Measurements from ENCODE around the gene ZNF497. TPM values are rescaled to one million over a fixed set of nuclear protein-coding genes. Genes with fewer than 3 reads are reported as not detected.

Gene ZNF497
- total RNA-seq, 2 experiments from 2014 or later: 0.98 to 1.4 TPM

DNA sequence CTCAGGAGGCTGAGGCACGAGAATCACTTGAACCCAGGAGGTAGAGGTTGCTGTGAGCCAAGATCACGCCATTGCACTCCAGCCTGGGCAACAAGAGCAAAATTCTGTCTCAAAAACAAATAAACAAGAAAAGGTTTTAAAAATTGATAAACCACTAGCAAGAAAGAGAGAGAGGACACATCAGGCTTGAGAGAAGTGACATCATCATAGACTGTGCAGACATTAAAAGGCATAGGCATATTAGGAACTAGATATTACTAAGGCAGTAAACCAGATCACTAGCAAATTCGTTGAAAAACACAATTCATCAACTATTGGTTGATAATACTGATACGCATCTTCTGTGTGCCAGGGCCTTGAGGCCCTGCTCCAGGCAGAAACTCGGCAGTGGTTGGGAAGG is 17.0 kb downstream of the ZNF497 start:
- no peak for DNase-seq
- Mint-ChIP-seq H3K4me3 (peak overlapping the region; percentile 91), H3K27me3 (peaks cover 4% of the 10 kb centered on the region), H3K4me1 (peaks cover 28% of the 10 kb centered on the region), H3K9me3 (no peaks in the 10 kb centered on the region), H3K27ac (no peak overlapping the region), H3K36me3 (ENCODE audit: low read depth) (peaks cover 21% of the 10 kb centered on the region)
- POLR2A ChIA-PET: no interaction called here
- CTCF ChIA-PET: interaction anchor here (1.6 kb wide), 1 partner anchor 9 kb away, joined by 5 read pairs; no protein-coding TSS in a partner anchor

DNA sequence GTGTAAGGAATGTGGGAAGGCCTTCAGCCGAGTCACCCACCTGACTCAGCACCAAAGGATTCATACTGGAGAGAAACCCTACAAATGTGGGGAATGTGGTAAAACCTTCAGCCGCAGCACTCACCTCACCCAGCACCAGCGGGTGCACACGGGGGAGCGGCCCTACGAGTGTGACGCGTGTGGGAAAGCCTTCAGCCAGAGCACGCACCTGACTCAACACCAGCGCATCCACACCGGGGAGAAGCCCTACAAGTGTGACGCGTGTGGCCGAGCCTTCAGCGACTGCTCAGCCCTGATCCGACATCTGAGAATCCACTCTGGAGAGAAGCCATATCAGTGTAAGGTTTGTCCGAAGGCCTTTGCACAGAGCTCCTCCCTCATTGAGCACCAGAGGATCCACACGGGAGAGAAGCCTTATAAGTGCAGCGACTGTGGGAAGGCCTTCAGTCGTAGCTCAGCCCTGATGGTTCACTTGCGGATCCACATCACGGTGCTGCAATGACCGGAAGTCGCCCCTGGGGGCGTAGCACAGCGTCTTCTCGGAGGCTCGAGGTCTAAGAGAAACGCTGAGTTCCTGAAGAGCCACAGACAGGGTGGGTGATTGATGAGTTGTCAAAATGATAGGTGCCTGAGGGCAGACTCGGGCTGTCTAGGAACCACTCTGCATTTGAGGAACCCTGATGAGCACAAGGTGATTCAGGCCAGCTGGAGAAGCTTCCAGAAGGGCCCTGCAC is 23.6 kb downstream of the ZNF497 start:
- H3K27ac Mint-ChIP-seq: no peak overlapping the region
- no peak for DNase-seq
- H3K36me3 Mint-ChIP-seq (ENCODE audit: low read depth): peaks cover 58% of the 10 kb centered on the region
- H3K4me1 Mint-ChIP-seq: peaks cover 3% of the 10 kb centered on the region
- H3K27me3 Mint-ChIP-seq: no peaks in the 10 kb centered on the region
- POLR2A ChIA-PET: no interaction called here
- H3K9me3 Mint-ChIP-seq: peaks cover 13% of the 10 kb centered on the region
- H3K4me3 Mint-ChIP-seq: no peak overlapping the region
- CTCF ChIA-PET: interaction anchor here (0.9 kb wide), 1 partner anchor 10 kb away, joined by 3 read pairs; no protein-coding TSS in a partner anchor

DNA sequence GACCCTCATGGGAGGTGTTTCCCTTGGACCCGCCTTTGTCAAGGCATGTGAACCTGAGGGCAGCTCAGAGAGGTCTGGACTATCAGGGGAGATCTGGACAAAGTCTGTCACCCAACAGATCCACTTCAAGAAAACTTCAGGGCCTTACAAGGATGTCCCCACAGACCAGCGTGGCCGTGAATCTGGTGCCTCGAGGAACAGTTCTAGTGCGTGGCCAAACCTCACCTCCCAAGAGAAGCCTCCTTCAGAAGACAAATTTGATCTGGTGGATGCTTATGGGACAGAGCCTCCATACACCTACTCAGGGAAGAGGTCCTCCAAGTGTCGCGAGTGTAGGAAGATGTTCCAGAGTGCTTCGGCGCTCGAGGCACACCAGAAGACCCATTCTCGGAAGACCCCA is 24.2 kb downstream of the ZNF497 start:
- Mint-ChIP-seq H3K27me3 (no peaks in the 10 kb centered on the region), H3K4me1 (peaks cover 3% of the 10 kb centered on the region), H3K9me3 (peaks cover 13% of the 10 kb centered on the region), H3K27ac (no peak overlapping the region), H3K36me3 (ENCODE audit: low read depth) (peaks cover 56% of the 10 kb centered on the region), H3K4me3 (no peak overlapping the region)
- CTCF ChIA-PET: no interaction called here
- POLR2A ChIA-PET: no interaction called here
- DNase-seq: no peak

DNA sequence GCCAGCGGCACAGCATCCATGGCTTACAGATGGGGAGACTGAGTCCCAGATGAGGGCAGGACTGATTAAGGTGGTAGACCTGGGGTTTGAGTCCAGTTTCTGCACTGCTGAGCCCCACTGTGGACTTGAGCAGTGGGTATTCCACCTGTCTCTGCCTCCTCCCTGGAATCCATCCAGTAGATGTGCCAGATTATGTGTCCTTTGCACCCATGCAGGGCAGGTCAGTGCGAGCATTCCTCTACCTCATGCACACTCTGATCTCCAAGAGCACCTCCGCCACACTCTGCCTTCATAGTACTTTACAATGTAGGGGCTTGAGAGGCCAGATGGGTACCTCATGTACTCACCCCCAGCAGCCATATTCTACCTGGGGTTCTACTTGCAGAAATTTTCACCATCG is 25.7 kb downstream of the ZNF497 start:
- Mint-ChIP-seq H3K36me3 (ENCODE audit: low read depth) (peaks cover 52% of the 10 kb centered on the region), H3K27me3 (no peaks in the 10 kb centered on the region), H3K4me1 (peaks cover 3% of the 10 kb centered on the region), H3K27ac (no peak overlapping the region), H3K4me3 (no peak overlapping the region), H3K9me3 (peaks cover 13% of the 10 kb centered on the region)
- ChIA-PET POLR2A (no interaction called here), CTCF (interaction anchor here (1.9 kb wide), 1 partner anchor 9 kb away, joined by 5 read pairs; no protein-coding TSS in a partner anchor)
- DNase-seq: no peak

DNA sequence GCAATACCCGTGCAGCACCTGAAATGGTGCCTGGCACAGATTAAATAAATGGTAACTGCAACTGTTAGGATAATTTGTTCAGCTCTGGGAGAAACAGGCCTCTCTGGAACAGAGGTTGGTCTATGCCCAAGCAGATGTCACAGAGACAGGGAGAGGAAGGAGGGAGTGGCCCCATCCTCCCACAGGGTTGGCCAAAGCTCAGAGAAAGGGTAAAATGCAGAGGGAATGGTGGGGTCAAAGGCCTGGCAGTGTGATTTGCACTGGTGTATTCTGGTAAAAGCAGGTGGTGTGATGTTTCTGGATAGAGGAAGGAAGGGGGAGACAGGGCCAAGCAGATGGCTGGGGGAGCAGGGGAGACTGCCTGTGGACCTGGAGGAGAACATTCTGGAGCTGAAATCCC is 26.3 kb downstream of the ZNF497 start:
- H3K27me3 Mint-ChIP-seq: no peaks in the 10 kb centered on the region
- DNase-seq: no peak
- ChIA-PET CTCF (interaction anchor here (0.6 to 1.9 kb wide), 2 partner anchors 9 to 113 kb away, joined by 3 to 5 read pairs; no protein-coding TSS in a partner anchor), POLR2A (no interaction called here)
- H3K27ac Mint-ChIP-seq: peak overlapping the region; percentile 60
- peaks cover 13% of the 10 kb centered on the region for H3K9me3 Mint-ChIP-seq
- no peak overlapping the region for H3K4me3 Mint-ChIP-seq
- H3K36me3 Mint-ChIP-seq (ENCODE audit: low read depth): peaks cover 49% of the 10 kb centered on the region
- peaks cover 3% of the 10 kb centered on the region for H3K4me1 Mint-ChIP-seq

DNA sequence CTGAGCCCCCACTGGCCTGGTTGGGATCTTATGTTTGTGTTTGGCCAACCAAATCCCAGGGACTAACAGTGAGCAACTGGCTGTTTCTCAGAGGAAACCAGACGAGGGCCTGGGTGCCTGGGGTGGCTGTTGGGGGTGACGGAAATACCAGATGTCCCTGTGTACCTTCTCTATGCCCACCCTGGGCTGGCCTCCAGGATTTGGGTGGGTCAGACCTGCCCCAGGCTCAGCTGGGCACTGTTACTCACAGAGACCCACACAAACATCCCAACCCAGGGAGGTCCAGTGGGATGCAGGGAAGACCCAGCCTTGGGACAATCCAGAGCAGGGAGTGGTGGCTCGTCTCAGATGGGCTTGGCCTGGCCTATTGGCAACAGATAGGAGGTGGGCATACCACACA is 26.9 kb downstream of the ZNF497 start:
- Mint-ChIP-seq H3K27ac (no peak overlapping the region), H3K36me3 (ENCODE audit: low read depth) (peaks cover 45% of the 10 kb centered on the region), H3K4me3 (no peak overlapping the region), H3K4me1 (peaks cover 3% of the 10 kb centered on the region), H3K9me3 (peaks cover 13% of the 10 kb centered on the region), H3K27me3 (no peaks in the 10 kb centered on the region)
- ChIA-PET POLR2A (no interaction called here), CTCF (interaction anchor here (0.6 to 1.9 kb wide), 2 partner anchors 10 to 113 kb away, joined by 3 to 5 read pairs; no protein-coding TSS in a partner anchor)
- no peak for DNase-seq

DNA sequence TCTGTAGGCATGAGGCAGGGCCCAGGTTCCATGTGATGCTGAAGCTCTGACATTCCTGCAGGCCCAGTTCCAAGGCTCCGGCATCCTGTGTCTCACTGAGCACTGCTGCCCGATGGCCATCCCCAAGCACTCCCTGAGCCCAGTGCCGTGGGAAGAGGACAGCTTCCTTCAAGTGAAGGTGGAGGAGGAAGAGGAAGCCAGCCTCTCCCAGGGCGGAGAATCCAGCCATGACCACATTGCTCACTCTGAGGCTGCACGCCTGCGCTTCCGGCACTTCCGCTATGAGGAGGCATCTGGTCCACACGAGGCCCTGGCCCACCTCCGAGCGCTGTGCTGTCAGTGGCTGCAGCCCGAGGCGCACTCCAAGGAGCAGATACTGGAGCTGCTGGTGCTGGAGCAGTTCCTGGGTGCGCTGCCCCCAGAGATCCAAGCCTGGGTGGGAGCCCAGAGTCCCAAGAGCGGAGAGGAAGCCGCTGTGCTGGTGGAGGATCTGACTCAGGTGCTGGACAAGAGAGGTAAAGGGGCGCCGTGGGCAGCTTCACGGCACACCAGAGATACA is 27.8 kb downstream of the ZNF497 start:
- H3K27me3 Mint-ChIP-seq: no peaks in the 10 kb centered on the region
- ChIA-PET POLR2A (no interaction called here), CTCF (no interaction called here)
- H3K9me3 Mint-ChIP-seq: peaks cover 10% of the 10 kb centered on the region
- H3K4me1 Mint-ChIP-seq: peaks cover 1% of the 10 kb centered on the region
- H3K27ac Mint-ChIP-seq: no peak overlapping the region
- H3K4me3 Mint-ChIP-seq: no peak overlapping the region
- H3K36me3 Mint-ChIP-seq (ENCODE audit: low read depth): peaks cover 39% of the 10 kb centered on the region
- no peak for DNase-seq

DNA sequence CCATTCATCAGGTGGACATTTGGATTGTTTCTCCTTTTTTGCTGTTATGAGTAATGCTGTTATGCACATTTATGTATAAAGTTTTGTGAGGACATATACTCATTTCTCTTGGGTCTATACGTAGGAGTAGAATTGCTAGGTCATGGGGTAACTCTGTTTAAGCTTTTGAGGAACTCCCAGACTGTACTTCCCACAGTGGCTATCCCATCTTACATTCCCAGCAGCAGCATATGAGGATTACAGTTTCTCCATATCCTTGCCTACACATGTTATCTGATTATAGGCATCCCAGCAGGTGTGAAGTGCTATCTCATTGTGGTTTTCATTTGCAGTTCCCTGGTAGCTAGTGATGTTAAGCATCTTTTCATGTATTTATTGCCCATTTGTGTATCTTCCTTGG is 29.9 kb downstream of the ZNF497 start:
- Mint-ChIP-seq H3K4me1 (no peaks in the 10 kb centered on the region), H3K27me3 (no peaks in the 10 kb centered on the region), H3K9me3 (no peaks in the 10 kb centered on the region), H3K4me3 (no peak overlapping the region), H3K36me3 (ENCODE audit: low read depth) (peaks cover 20% of the 10 kb centered on the region), H3K27ac (no peak overlapping the region)
- POLR2A ChIA-PET: no interaction called here
- no peak for DNase-seq
- CTCF ChIA-PET: interaction anchor here (0.6 to 1.6 kb wide), 2 partner anchors 23 to 172 kb away, joined by 3 read pairs; no protein-coding TSS in a partner anchor

DNA sequence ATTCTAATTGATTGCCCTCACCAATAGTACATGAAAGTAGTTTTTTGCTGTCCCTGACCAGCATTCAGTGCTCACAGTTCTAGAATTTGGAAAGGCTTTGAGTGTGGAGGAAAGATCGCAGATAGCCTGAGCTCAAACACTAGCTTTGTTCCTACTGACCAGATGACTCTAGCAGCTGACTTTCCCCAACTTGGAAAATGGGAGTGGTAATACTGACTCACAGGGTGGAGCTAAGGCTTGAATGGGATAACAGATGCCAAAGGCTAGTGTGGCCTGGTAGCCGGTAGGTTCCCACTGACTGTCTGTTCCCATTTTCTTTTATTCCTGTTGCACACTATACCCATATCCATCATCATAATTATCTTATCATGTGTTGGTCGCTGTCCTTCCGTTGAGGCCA is 32.1 kb downstream of the ZNF497 start:
- no peak overlapping the region for H3K27ac Mint-ChIP-seq
- H3K9me3 Mint-ChIP-seq: no peaks in the 10 kb centered on the region
- POLR2A ChIA-PET: no interaction called here
- H3K36me3 Mint-ChIP-seq (ENCODE audit: low read depth): peaks cover 10% of the 10 kb centered on the region
- no peak for DNase-seq
- CTCF ChIA-PET: no interaction called here
- H3K4me3 Mint-ChIP-seq: no peak overlapping the region
- H3K27me3 Mint-ChIP-seq: no peaks in the 10 kb centered on the region
- H3K4me1 Mint-ChIP-seq: no peaks in the 10 kb centered on the region

DNA sequence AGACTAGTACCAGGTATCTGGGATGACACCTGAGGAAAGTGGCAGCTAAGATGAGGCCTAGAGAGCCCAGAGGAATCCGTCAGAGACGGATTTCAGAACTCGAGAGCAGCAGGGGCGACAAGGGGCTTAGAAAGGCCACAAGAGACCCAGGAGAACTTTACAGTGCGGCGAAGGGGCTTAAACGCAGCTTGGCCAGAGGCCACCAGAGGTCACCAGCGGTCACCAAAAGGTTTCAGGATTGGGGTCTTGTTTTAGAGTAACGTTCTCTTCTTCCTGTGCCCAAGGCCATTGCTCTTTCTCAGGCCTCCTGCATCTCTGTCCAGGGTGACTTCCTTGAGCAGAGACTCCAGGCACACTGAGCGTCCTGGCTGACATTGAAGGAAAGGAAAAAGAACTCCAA is 33.6 kb downstream of the ZNF497 start:
- H3K27me3 Mint-ChIP-seq: no peaks in the 10 kb centered on the region
- H3K4me1 Mint-ChIP-seq: no peaks in the 10 kb centered on the region
- ChIA-PET POLR2A (no interaction called here), CTCF (no interaction called here)
- no peak overlapping the region for H3K27ac Mint-ChIP-seq
- no peaks in the 10 kb centered on the region for H3K9me3 Mint-ChIP-seq
- H3K4me3 Mint-ChIP-seq: no peak overlapping the region
- H3K36me3 Mint-ChIP-seq (ENCODE audit: low read depth): no peaks in the 10 kb centered on the region
- no peak for DNase-seq

DNA sequence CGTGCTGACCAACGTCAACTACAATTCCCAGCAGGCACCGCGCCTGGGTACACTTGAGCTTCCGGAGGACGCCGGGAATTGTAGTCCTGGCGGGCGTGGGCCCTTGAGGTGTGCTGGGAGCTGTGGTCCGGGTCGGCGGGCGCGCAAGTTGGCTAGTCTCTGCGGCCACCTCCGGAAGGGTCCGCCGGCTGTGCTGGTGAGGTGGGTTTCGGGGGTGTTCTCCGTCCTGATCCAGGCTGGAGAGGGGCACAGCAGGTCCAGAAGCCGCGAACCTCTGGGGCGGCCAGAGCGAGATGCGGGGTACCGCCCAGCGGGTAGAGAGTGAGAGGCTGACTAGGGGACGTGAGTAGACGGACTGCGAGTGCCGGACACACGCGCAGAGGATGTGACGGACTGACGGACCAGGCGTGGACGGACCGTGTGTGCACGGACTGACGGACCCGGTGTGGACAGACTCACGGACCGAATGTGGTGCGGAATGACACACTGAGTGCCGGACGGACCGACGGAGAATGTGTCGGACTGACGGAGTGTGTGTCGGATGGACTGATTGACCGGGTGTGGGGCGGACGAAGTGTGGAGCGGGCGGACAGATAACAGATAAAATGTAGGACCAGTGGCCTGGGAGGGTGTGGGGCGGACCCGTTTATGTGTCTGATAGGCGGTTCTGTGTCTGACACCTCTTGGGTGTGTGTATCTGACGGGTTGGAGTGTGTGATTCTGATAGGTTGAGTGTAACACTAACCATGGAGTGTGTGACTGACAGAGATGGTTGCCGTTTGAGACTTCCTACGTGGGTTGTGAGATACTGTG is 35.4 kb downstream of the ZNF497 start, which contains the start of gene ZSCAN22:
Gene ZSCAN22, plus strand, starts transcription at position 81 of the 813 bp plus-strand sequence. CDS start 7,809 bp downstream, outside the sequence.
- ChIA-PET CTCF (interaction anchor here (0.6 to 2.8 kb wide), 4 partner anchors 10 to 193 kb away, joined by 3 to 12 read pairs (median 4); partner anchors contain the start of gene ZBTB45), POLR2A (interaction anchor here (0.5 to 1.3 kb wide), 2 partner anchors 48 to 81 kb away, joined by 3 to 5 read pairs; partner anchors contain the start of gene ZNF584)
- H3K9me3 Mint-ChIP-seq: no peaks in the 10 kb centered on the region
- H3K27me3 Mint-ChIP-seq: no peaks in the 10 kb centered on the region
- no peaks in the 10 kb centered on the region for H3K4me1 Mint-ChIP-seq
- H3K27ac Mint-ChIP-seq: no peak within 1 kb of the TSS
- H3K4me3 Mint-ChIP-seq: no peak within 1 kb of the TSS
- no peaks in the 10 kb centered on the region for H3K36me3 Mint-ChIP-seq (ENCODE audit: low read depth)
- peak; percentile 93 for DNase-seq

DNA sequence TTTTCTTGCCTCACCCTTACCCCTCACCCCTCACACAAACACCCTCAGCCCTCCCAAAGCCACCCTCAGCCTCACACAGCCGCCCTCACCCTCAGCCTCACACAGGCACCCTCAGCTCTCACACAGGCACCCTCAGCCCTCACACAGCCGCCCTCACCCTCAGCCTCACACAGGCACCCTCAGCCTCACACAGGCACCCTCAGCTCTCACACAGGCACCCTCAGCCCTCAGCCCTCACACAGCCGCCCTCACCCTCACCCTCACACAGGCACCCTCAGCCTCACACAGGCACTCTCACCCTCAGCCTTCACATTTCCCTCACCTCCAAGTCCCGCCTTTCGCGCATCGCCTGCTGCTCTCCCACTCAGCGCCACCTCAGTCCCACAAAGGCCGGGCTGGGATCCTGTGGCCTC is 36.0 kb downstream of the ZNF497 start:
- ChIA-PET POLR2A (interaction anchor here (1.3 kb wide), 1 partner anchor 82 kb away, joined by 3 read pairs; the partner anchor contains the start of gene ZNF584), CTCF (interaction anchor here (0.6 to 2.8 kb wide), 4 partner anchors 9 to 193 kb away, joined by 3 to 12 read pairs (median 4); partner anchors contain the start of gene ZBTB45)
- Mint-ChIP-seq H3K9me3 (no peaks in the 10 kb centered on the region), H3K27ac (no peak overlapping the region), H3K36me3 (ENCODE audit: low read depth) (no peaks in the 10 kb centered on the region), H3K4me3 (no peak overlapping the region), H3K4me1 (no peaks in the 10 kb centered on the region), H3K27me3 (no peaks in the 10 kb centered on the region)
- DNase-seq: no peak
